ENCODE measurements around the gene SPATS1.

DNA sequence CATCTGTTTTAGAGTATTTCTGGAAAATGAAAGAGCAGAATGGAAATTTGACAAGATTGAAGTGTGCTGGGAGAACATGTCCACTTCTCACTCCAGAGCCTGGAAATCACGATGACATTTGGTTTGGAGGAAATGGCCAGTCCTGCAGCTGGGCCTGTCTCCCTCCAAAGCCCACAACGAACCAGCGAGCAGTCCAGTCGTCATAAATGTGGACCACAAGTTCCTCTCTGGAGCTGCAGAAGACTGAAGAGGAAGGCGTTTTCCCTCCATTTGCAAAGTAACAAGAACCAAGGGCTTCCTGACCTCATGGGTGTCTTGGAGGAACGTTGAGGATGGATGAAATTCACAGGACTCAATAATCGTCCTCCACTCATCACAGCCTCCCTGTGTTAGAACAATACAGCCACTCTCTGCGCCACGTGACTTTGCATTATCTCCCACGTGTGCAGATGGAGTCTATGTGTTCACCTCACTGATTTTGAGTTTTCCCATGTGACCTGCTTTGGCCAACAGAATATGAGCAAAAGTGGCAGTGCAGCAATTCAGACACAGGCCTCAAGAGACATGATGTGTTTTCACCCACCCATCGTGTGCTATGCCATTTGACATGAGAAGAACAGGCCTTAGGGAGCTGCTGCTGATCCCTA, 9.1 kb upstream of the SPATS1 start:
- TF ChIP-seq POLR2A (IDR thresholded peaks at IDR 0.05): no peak
- no peak for TF ChIP-seq CTCF (IDR thresholded peaks at IDR 0.05)
- no peak for TF ChIP-seq EP300 (IDR thresholded peaks at IDR 0.05)

Data from tibial nerve (tissue), 4 donors.